Activated CD8-positive, alpha-beta T cell treated with anti-CD3 and anti-CD28 coated beads, Interleukin-2, amount 10 ng/mL, durations not matched to agents 7 days and 5 days (primary cell): ENCODE measurements around the gene ZFR. TPM values are rescaled to one million over a fixed set of nuclear protein-coding genes. Genes with fewer than 3 reads are reported as not detected.
"Not testable (repeated sequence)": the region's sequence is repeated elsewhere in the genome, so short reads cannot be mapped to it uniquely, and the experiment has no call there.

Source experiments
- ATAC-seq: fragments of 150-1000 bp; cut with Tn5 transposase; one replicate; pipeline ENCODE4 v1.10.0; 2021; ENCODE audit warnings: moderate library complexity
- CTCF ChIA-PET: fragments of 350-600 bp; sonication (Branson Sonifier 250); formaldehyde crosslinking; loops from one replicate; lab custom pipeline; 2021; ENCODE audit warnings: antibody characterized with exemption; lab: Charles Lee
- POLR2A ChIA-PET: fragments of 350-600 bp; sonication (Branson Sonifier 250); formaldehyde crosslinking; loops from one replicate; lab custom pipeline; 2021; ENCODE audit warnings: antibody characterized with exemption; lab: Charles Lee
- DNase-seq: peaks from one replicate; pipeline ENCODE4 v3.0.0-alpha.2; 2020
- H3K27ac Mint-ChIP-seq: one replicate; pipeline ENCODE4 v1.8.0; 2021; ENCODE audit warnings: mild to moderate bottlenecking, mixed read lengths
- H3K27me3 Mint-ChIP-seq: one replicate; pipeline ENCODE4 v1.8.0; 2021; ENCODE audit warnings: low read depth, mixed read lengths
- H3K36me3 Mint-ChIP-seq: one replicate; pipeline ENCODE4 v1.8.0; 2021; ENCODE audit warnings: low read depth, mixed read lengths
- H3K4me1 Mint-ChIP-seq: one replicate; pipeline ENCODE4 v1.8.0; 2021; ENCODE audit warnings: low read depth, mixed read lengths
- H3K4me3 Mint-ChIP-seq: one replicate; pipeline ENCODE4 v1.8.0; 2021; ENCODE audit warnings: mild to moderate bottlenecking, mixed read lengths
- H3K9me3 Mint-ChIP-seq: one replicate; pipeline ENCODE4 v1.8.0; 2022; ENCODE audit warnings: mixed read lengths; ENCODE audit not compliant: insufficient read depth
- total RNA-seq, 2 experiments: library from RNA; stranded (reverse); gene quantifications; one replicate each; pipeline ENCODE4 v1.2.3, GENCODE V29; 2021

ZFR gene
- total RNA-seq, 2 experiments from 2014 or later: 46.3 to 48.7 TPM

DNA sequence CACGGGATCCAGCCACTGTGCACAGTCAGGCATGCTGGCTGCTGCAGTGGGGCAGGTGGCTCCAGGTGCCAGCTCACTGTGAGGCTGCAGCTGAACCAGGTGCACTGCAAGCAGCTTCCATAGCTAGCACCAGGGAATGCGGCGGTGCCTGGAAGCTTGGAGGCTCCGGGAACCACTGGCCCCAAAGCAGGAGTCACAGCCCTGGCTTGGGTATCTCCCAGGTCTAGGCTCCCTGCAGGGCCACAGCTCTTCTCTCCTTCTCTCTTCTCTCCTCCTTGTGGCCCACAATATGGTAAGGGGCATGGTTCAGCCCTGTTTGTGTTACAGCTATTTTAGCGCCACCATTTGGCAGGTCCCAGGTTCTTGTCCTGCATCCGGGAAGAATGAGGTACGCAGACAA, 125.1 kb downstream of the ZFR start:
- Mint-ChIP-seq H3K4me1 (peaks cover under 1% of the 10 kb centered on the region), H3K36me3 (peaks cover 6% of the 10 kb centered on the region), H3K4me3 (no peak overlapping the region), H3K27me3 (no peaks in the 10 kb centered on the region), H3K27ac (no peak overlapping the region), H3K9me3 (no peaks in the 10 kb centered on the region)
- ChIA-PET CTCF (interaction anchor here (1.1 to 1.7 kb wide), 2 partner anchors 9 to 87 kb away, joined by 3 to 6 read pairs; no protein-coding TSS in a partner anchor), POLR2A (no interaction called here)
- ATAC-seq (no peak), DNase-seq (no peak)

- H3K4me3 Mint-ChIP-seq: no peak overlapping the region
- POLR2A ChIA-PET: no interaction called here
- CTCF ChIA-PET: no interaction called here
- H3K27ac Mint-ChIP-seq: no peak overlapping the region
- H3K36me3 Mint-ChIP-seq: peaks cover 6% of the 10 kb centered on the region
- no peaks in the 10 kb centered on the region for H3K9me3 Mint-ChIP-seq
- no peak for DNase-seq
- H3K4me1 Mint-ChIP-seq: peaks cover 2% of the 10 kb centered on the region
- no peaks in the 10 kb centered on the region for H3K27me3 Mint-ChIP-seq
- ATAC-seq: no peak
Measured at GRCh38 chr5:32317041-32317440, 127.5 kb downstream of the ZFR start.

GRCh38 chr5:32315221-32316014, 129.1 kb downstream of the ZFR start:
- no peak overlapping the region for H3K27ac Mint-ChIP-seq
- H3K27me3 Mint-ChIP-seq: no peaks in the 10 kb centered on the region
- ChIA-PET CTCF (interaction anchor here (0.8 kb wide), 1 partner anchor 14 kb away, joined by 3 read pairs; no protein-coding TSS in a partner anchor), POLR2A (no interaction called here)
- H3K4me3 Mint-ChIP-seq: no peak overlapping the region
- H3K36me3 Mint-ChIP-seq: peaks cover 6% of the 10 kb centered on the region
- ATAC-seq (no peak), DNase-seq (no peak)
- no peaks in the 10 kb centered on the region for H3K9me3 Mint-ChIP-seq
- H3K4me1 Mint-ChIP-seq: peaks cover 14% of the 10 kb centered on the region

DNA sequence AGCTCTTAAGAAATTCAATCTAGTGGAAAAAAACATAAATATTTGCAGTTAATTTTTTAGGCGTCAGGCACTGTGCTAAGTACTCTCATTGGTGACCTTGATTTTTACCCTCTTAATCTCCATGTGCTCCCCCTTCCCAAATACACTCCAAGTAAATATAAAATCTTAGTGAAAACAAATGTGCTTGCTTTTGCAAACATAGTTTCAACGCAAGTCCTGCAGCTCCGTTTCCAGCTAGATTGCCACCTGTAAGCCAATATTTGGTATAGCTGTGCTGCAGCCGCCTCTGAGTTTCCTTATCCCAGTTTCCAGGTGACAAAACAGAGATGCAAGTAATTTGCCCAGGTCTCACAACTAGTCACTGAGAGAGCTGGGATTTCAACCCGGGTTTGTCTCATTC, 129.9 kb downstream of the ZFR start:
- DNase-seq (no peak), ATAC-seq (no peak)
- no peak overlapping the region for H3K27ac Mint-ChIP-seq
- CTCF ChIA-PET: interaction anchor here (0.8 kb wide), 1 partner anchor 15 kb away, joined by 3 read pairs; no protein-coding TSS in a partner anchor
- no peaks in the 10 kb centered on the region for H3K9me3 Mint-ChIP-seq
- H3K27me3 Mint-ChIP-seq: no peaks in the 10 kb centered on the region
- H3K36me3 Mint-ChIP-seq: peaks cover 10% of the 10 kb centered on the region
- POLR2A ChIA-PET: interaction anchor here (1.1 kb wide), 1 partner anchor 26 kb away, joined by 3 read pairs; no protein-coding TSS in a partner anchor
- H3K4me3 Mint-ChIP-seq: peak overlapping the region; percentile 38
- H3K4me1 Mint-ChIP-seq: peaks cover 18% of the 10 kb centered on the region

- DNase-seq: not testable (repeated sequence)
Measured at GRCh38 chr5:32314152-32314488, 130.4 kb downstream of the ZFR start.

DNA sequence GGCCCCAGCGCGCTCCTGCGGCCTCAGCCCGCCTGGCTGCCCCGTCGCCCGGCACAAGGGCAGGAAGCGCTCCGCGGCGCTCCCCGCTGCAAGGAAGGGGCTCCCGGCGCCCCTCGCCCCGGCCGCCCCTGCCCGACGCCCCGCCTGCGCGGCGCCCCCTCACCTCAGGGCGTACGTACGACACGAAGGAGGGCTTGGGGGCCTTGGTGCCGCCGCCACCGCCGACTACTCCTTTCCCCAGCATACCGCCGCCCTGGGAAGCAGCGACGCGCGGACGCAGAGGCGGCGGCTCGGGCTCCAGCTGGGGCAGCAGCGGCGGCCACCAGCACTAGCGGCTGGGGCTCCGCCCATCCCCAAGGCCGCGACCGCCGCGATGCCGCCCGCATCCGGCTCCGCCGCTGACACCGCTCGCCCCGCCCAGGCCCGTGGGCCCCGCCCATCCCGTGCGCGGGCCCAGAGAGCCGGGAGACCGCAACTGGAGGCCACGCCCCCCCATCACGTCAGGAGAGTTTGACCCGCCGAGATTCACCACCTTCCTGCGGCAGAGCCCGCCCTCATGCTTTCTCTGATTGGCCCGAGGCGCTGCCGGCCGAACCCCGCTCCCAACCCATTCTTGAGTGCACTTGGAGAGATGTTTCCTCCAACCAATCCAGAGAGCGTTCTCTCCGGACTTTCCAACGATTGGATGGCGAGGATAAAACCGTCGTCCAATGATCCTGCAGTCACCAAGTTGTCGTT, 131.8 kb downstream of the ZFR start, which contains the start of gene MTMR12:
MTMR12 (minus strand) TSS at position 345 of the 738 bp plus-strand sequence; CDS start at position 244, 101 bp downstream.
- ATAC-seq: peak; percentile 98
- Mint-ChIP-seq H3K9me3 (no peaks in the 10 kb centered on the region), H3K36me3 (peaks cover 18% of the 10 kb centered on the region), H3K4me1 (peaks cover 28% of the 10 kb centered on the region), H3K4me3 (peak within 1 kb of the TSS; percentile 84), H3K27ac (peak within 1 kb of the TSS; percentile 96), H3K27me3 (no peaks in the 10 kb centered on the region)
- ChIA-PET CTCF (no interaction called here), POLR2A (interaction anchor here (0.6 to 1.9 kb wide), 2 partner anchors 15 to 139 kb away, joined by 3 to 6 read pairs; partner anchors contain the start of gene GOLPH3)
- peak; percentile 100 for DNase-seq

More at GRCh38 chr5:32314152-32314488, 130.4 kb downstream of the ZFR start:
- Mint-ChIP-seq H3K4me3 (peak overlapping the region; percentile 38), H3K36me3 (peaks cover 15% of the 10 kb centered on the region), H3K4me1 (peaks cover 23% of the 10 kb centered on the region)
- ATAC-seq, H3K27me3 Mint-ChIP-seq, CTCF ChIA-PET, H3K9me3 Mint-ChIP-seq, H3K27ac Mint-ChIP-seq: not testable (repeated sequence)
- POLR2A ChIA-PET: interaction anchor here (0.6 to 1.1 kb wide), 4 partner anchors 27 to 463 kb away, joined by 3 read pairs; partner anchors contain the start of gene SUB1

- Mint-ChIP-seq H3K4me1 (peaks cover 28% of the 10 kb centered on the region), H3K4me3 (peak overlapping the region; percentile 83), H3K27me3 (no peaks in the 10 kb centered on the region), H3K27ac (peak overlapping the region; percentile 86), H3K36me3 (peaks cover 18% of the 10 kb centered on the region), H3K9me3 (no peaks in the 10 kb centered on the region)
- POLR2A ChIA-PET: interaction anchor here (1.9 kb wide), 1 partner anchor 138 kb away, joined by 6 read pairs; the partner anchor contains the start of gene GOLPH3
- peak; percentile 62 for DNase-seq
- CTCF ChIA-PET: no interaction called here
- peak; percentile 34 for ATAC-seq
Measured at GRCh38 chr5:32312197-32312594, 132.3 kb downstream of the ZFR start.

DNA sequence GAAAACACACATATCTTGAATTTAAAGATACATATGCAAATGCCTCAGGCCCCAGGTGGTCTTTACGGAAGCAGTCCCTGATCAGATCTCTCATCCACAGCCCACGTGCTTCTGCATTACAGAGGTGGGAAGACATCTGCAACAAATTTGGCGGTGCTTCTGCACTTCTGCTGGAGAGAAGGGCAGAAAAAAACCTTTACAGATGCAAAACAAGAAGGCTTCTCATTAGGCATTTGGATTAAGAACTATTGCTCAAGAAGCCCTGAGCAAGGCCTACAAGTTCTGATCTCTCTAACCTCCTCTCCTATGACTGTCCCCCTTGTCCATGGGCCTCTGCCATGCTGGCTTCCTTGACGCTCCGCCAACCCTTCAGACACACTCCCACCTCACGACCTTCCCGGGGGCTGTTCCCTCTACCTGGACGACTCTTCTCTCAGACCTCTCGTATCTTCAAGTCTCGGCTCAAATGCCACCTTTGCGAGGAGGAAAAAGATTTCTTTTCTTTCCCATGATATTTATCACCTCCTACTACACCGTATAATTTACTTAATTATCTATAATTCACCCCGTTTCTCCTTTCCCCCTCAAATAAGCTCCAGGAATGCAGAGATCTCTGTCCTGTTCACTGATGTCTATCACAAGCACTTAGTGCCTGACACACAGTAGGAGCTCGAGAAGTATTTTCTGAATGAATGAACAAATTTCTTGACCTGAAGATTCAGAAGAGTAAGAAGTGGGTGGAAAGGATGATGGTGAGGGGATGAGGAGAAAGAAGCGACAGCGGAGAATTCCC, 132.9 kb downstream of the ZFR start:
- peaks cover 28% of the 10 kb centered on the region for H3K4me1 Mint-ChIP-seq
- H3K4me3 Mint-ChIP-seq: peak overlapping the region; percentile 83
- POLR2A ChIA-PET: interaction anchor here (1.9 kb wide), 1 partner anchor 138 kb away, joined by 6 read pairs; the partner anchor contains the start of gene GOLPH3
- H3K27me3 Mint-ChIP-seq: no peaks in the 10 kb centered on the region
- DNase-seq (no peak), ATAC-seq (no peak)
- peaks cover 18% of the 10 kb centered on the region for H3K36me3 Mint-ChIP-seq
- CTCF ChIA-PET: no interaction called here
- H3K27ac Mint-ChIP-seq: peak overlapping the region; percentile 86
- no peaks in the 10 kb centered on the region for H3K9me3 Mint-ChIP-seq

DNA sequence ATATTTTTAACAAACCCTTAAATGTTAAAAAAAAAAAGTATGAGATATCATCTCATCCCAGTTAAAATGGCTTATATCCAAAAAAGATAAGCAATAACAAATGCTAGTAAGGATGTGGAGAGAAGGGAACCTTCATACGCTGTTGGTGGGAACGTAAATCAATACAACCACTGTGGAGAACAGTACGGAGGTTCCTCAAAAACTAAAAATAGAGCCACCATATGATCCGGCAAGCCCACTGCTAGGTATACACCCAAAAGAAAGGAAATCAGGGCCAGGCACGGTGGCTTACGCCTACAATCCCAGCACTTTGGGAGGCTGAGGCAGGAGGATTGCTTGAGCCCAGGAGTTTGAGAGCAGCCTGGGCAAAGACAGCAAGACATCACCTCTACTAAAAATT, 134.8 kb downstream of the ZFR start:
- POLR2A ChIA-PET: interaction anchor here (0.6 kb wide), 1 partner anchor 267 kb away, joined by 3 read pairs; no protein-coding TSS in a partner anchor
- no peak overlapping the region for H3K27ac Mint-ChIP-seq
- H3K27me3 Mint-ChIP-seq: no peaks in the 10 kb centered on the region
- H3K4me1 Mint-ChIP-seq: peaks cover 33% of the 10 kb centered on the region
- ATAC-seq (no peak), DNase-seq (no peak)
- CTCF ChIA-PET: interaction anchor here (0.9 kb wide), 1 partner anchor 78 kb away, joined by 3 read pairs; no protein-coding TSS in a partner anchor
- H3K36me3 Mint-ChIP-seq: peaks cover 18% of the 10 kb centered on the region
- no peaks in the 10 kb centered on the region for H3K9me3 Mint-ChIP-seq
- H3K4me3 Mint-ChIP-seq: no peak overlapping the region

GRCh38 chr5:32308946-32309345, 135.6 kb downstream of the ZFR start:
- POLR2A ChIA-PET: interaction anchor here (0.6 kb wide), 1 partner anchor 268 kb away, joined by 3 read pairs; no protein-coding TSS in a partner anchor
- H3K27ac Mint-ChIP-seq: no peak overlapping the region

More at GRCh38 chr5:32308946-32309345, 135.6 kb downstream of the ZFR start:
- Mint-ChIP-seq H3K9me3 (no peaks in the 10 kb centered on the region), H3K4me1 (peaks cover 38% of the 10 kb centered on the region), H3K4me3 (no peak overlapping the region), H3K36me3 (peaks cover 23% of the 10 kb centered on the region), H3K27me3 (no peaks in the 10 kb centered on the region)
- ATAC-seq (no peak), DNase-seq (no peak)
- CTCF ChIA-PET: interaction anchor here (0.9 to 1.8 kb wide), 2 partner anchors 11 to 77 kb away, joined by 3 to 4 read pairs; no protein-coding TSS in a partner anchor
